Esophagus squamous epithelium (tissue), 4 donors: ENCODE results near the gene PRELID3B.

Source experiments
- CTCF ChIP-seq, 6 experiments: fragments of 450-650 bp in 4 of 6; fragments of 200-600 bp in 2 of 6; sonication (generic) in 2 of 6; IDR thresholded peaks; one replicate each; pipeline ENCODE4 v1.5.1; 2016 to 2019; ENCODE audit warnings: antibody characterized with exemption in 6 of 6, mild to moderate bottlenecking in 4 of 6, moderate library complexity in 4 of 6
- POLR2A ChIP-seq, 4 donors: fragments of 450-650 bp; IDR thresholded peaks; one replicate each; pipeline ENCODE4 v1.6.1; 2017; ENCODE audit warnings: antibody characterized with exemption in 4 of 4, mild to moderate bottlenecking in 4 of 4, moderate library complexity in 3 of 4

GRCh38 chr20:59040667-59041066, 1.9 kb downstream of the PRELID3B start:
- no peak for TF ChIP-seq CTCF (IDR thresholded peaks at IDR 0.05)
- no peak for TF ChIP-seq POLR2A (IDR thresholded peaks at IDR 0.05)
